HL-60 (cell line): ENCODE data around the gene AKAP11.

Experiments used
- CTCF ChIP-seq: IDR thresholded peaks from one replicate; pipeline ENCODE4 v1.5.1; 2011; ENCODE audit warnings: low read length, control low read depth, inconsistent platforms; ENCODE audit not compliant: insufficient read depth
- POLR2AphosphoS5 ChIP-seq: IDR thresholded peaks from 2 replicates; pipeline ENCODE4 v1.6.1; 2012; ENCODE audit warnings: low read depth
- REST ChIP-seq: IDR thresholded peaks from 2 replicates; pipeline ENCODE4 v1.6.1; 2012; ENCODE audit warnings: low read depth; ENCODE audit not compliant: insufficient replicate concordance

DNA sequence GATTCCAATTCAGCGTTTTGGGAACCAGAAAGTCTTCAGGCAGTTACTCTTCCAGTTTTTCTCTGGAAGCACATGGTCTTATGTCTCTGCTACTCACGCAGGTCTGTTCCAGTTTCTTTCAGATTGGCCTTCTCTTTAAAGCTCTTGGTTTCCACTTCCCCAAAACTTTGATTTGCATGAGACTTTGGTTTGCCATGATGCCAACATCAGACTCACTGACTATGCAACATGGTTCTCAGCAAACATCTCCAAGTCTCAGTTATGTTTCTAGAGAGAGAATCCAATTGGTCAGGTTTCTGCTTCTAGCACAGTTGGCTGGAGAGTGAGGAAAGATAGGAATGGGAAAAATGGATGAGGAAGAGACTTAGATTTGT is 3.1 kb downstream of the AKAP11 start:
- TF ChIP-seq REST, result no peak
- no peak for TF ChIP-seq CTCF
- TF ChIP-seq POLR2AphosphoS5, result no peak
